Right lung (tissue), 5 donors: ENCODE results near the gene RASSF5. TPM values are rescaled to one million over a fixed set of nuclear protein-coding genes. Genes with fewer than 3 reads are reported as not detected.

Experiments
- DNase-seq, 2 donors: peaks; one replicate each; pipeline ENCODE4 v3.0.0-alpha.2; 2013
- polyA plus RNA-seq, 5 donors: library from polyadenylated mRNA; unstranded; fragments of 120-200 nt; gene quantifications; one replicate each; pipeline versions ENCODE4 v1.2.1 to v1.2.3, GENCODE V29; 2013; ENCODE audit warnings: inconsistent platforms in 1 of 5, low replicate concordance in 1 of 5; ENCODE audit not compliant: insufficient read length in 5 of 5, insufficient read depth in 1 of 5

The RASSF5 gene
- polyA plus RNA-seq, 5 donors, result 6.2 to 12.3 (median 11.6) TPM

GRCh38 chr1:206496131-206496793, 11.1 kb upstream of the RASSF5 start:
- no peak for DNase-seq

DNA sequence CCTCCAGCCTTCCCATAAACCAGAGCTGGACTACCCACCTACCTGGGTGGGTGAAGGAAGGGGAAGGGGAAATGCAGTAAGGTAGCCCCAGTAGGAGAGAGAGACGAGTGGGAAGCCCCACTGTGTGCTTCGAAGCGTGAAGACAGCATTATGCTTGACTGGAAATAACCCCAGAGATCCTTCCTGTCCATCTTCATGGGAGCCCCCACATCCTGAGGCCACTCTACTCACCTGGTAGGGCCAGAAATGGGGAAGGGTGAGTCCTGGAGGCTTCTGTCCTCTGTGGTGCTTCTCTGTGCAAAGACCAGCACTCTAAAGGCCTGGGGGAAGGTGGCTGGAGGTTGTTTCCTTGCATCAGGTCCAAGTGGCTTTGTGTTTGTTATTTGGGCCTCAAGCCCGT, 10.0 kb upstream of the RASSF5 start:
- DNase-seq, result no peak

GRCh38 chr1:206497774-206498173, 9.6 kb upstream of the RASSF5 start:
- DNase-seq, result no peak

- DNase-seq, result no peak
Observed at GRCh38 chr1:206498685-206499084, 8.6 kb upstream of the RASSF5 start.

- DNase-seq, result no peak
Observed at GRCh38 chr1:206500046-206500445, 7.3 kb upstream of the RASSF5 start.

DNA sequence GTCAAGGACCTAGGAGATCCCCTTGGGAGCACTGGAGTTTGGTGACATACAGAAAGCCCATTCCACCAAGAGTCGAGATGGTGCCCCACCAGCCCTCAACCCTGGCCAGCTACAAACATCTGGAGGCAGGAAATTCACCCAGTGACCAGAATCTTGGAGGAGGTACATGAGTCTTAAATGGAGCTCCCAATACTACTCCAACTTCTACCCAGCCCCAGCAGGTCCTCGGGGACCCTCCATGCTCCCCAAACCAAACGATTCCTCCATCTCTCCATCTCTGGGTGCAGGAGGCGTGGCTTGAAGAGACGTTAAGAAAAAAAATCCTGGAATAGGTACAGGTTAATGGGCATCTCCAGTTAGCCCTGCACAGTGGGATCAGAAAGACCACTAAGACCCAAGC, 5.5 kb upstream of the RASSF5 start:
- no peak for DNase-seq

GRCh38 chr1:206502403-206502802, 4.9 kb upstream of the RASSF5 start:
- DNase-seq, result no peak

GRCh38 chr1:206502812-206503211, 4.5 kb upstream of the RASSF5 start:
- no peak for DNase-seq

DNA sequence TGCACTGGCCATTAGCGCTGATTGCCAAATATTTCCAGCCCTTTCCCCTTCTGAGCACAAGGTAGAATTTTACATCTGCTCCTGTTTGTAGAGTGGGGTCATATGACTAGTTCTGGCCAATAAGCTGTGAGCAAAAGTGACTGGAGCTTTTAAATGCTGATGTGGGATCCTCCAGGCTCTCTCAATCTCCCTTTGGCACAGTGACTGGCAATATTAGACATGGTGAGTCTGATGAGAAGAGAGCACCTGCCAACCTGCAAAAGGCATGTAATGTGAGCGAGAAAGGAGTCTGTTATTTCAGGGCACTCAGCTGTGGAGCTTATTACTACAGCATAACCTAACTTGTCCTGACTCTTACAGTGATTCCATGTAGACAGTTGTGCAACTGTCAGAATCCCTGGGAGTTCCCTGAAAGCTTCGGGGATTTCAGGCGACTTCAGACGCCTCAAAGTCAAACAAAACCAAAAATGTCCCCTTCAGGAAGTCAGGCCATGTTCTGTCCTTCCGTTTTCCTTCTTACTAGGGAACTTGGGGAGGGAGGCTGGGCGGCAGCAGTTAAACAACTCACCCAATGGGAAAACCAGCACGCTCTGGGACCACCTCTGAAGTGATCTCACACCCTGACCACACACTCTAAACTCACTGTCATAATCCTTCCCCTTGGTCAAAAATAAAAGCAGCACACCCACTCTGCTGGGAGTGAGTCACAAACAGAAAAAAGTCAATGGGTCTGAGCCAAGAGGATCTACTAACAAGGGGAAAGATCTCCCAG, 3.6 kb upstream of the RASSF5 start:
- no peak for DNase-seq

GRCh38 chr1:206504363-206504713, 3.0 kb upstream of the RASSF5 start:
- no peak for DNase-seq

DNA sequence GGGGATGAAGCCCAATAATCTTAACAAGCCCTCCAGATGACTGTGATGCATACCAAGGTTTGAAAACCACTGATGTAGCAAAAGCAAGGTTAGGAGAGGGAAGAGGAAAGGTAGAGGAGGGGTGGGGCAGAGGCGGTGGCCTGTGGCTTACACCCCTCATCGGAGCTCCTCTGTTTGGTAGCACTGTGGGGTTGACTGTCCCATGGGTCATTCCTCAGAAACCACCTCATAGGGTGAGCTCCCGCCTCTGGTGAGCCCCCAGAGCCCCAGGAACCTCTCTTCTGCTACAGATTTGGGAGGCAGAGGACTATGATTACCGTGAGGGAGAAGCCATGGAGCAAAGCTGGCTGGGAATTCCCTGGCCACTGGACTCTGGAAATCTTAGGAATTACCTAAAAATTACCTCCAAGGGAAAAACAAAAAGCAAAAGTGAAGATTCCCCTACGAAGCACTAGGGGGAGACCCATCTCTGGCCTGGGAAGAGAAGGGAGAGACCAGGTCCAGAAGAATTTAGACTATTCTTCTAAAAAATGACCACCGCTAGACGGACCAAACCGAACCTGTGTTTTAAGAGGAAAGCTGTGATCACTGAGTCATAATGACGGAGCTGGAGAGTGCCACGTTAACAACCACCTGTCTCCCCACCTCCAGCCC, 1.5 kb upstream of the RASSF5 start:
- DNase-seq, result no peak

DNA sequence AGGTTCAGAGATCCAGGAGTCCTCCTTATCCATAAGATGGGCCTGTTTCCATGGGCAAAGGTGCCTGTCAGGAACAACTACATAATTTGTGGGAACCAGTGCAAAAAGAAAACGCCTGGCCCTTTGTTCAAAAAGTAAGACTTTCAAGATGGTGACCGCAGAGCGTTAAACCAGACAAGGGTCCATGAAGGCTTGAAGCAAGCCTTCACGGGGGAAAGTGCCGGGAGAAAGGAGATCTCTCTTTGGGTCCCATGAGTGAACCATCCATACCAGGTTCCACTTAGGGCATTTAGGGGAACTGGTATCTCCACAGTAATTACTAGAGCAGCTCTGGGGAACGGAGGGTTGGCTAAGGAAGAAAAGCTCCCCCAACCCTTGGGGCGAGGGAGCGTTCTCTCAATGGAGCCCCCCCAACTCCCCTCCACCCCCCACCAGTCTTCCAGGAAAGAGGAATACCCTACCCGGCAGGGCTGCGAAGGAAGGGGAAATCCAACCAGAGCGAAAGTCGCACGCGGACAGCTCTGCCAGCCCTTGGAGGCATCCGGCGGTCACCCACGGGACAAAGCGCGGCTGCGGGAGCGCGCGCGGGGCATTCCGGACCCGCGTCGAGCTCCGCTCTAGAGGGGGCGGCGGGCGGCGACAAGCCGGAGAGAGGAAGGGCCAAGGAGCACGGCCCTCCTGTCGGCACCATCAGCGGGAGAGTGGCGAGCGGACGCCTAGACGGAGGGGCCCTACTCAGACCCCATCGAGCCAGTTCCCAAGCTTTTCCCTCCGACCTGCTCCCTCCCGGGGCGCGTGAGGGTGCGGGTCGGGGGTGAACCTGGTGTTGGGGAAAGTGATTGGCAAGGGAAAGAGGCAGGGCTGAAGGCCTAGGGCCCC, 687 bp upstream of the RASSF5 start:
- no peak for DNase-seq

- DNase-seq, result no peak
Observed at GRCh38 chr1:206508130-206508889, 979 bp downstream of the RASSF5 start.

GRCh38 chr1:206508956-206509355, 1.6 kb downstream of the RASSF5 start:
- DNase-seq, result no peak

DNA sequence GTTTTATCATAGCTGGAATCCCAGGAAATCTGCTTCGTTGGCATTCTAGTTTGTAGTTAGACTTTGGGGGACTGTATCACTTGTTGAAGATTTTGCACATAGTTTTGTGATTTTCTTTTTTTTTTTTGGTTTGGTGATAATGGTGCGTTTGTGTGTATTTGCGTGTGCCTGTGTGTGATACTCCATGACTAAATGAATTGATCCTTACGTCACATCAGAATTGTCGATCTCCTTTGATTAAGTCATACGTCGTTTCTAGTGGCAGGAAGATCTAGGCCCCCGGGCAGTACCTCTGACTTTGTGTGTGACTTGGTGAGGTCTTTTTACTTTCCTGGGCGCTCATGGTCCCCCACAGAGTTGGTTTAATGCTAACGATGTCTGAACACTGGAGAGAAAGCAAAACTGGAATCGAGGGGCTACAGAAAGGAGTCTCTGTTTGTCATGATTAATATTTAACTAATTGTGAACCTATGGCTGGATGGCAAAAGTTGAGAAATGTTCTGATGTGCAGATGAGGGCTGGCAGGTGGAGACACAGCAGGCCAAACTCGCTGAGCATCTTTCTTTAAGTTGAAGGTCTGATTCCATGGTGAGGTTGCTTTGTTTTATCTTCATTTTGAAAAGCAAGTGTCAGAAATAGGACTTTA, 2.4 kb downstream of the RASSF5 start:
- no peak for DNase-seq

DNA sequence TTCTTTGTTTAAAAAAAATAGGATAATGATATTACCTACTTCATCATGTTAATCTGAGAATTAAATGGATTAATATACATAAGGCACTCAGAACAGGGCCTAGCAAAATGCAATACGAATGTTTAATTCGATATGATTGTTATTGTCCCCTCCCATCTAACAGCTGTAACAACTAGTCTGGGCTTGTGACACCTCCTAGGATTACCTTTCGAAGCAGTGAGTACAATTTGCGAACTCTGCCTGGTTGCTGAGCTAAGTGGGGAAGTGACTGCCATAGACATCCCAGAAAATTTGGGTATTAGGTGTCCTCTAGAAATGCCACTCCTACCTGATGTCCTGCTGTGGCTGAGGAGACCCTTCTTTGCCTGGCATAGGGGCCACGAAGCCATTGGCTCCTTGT, 3.0 kb downstream of the RASSF5 start:
- DNase-seq, result no peak

GRCh38 chr1:206511362-206512057, 4.2 kb downstream of the RASSF5 start:
- no peak for DNase-seq

DNA sequence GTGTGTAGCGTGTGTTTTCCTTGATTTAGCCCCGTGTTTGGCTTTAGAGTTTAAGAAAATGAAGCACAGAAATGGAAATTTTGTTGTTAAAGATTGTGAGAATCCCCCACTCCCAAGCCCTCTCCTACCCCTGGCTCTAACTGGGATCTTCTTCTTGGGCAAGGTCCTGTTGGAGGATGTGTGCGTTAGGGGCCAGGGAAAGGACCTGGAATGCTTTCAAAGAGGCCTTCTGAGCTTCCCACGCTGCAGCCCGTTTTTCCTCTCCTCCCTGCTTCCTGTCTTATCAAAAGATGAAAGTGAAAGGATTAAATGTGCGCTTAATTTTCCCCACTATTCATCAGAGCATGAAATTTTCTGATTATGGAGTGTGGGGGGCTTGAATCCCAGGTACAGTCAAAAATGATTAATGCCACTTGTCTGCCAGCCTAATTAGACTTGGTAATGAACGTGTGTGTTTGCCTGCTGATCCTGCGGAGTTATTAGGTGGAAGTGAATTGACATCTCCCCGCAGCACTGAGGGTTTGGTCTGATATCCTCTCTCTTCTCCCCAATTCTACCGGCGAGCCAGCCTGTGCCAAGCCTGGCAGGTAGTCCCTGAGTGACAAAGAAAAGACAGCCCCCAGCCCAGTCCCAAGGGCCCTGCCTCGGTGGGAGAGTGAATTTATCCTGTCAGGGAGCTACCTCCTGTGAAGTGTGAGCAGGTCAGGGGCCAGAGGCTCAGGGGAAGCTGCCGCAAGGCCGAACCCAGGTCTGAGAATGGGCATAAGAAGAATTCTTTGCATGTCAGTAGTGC, 4.9 kb downstream of the RASSF5 start:
- no peak for DNase-seq

DNA sequence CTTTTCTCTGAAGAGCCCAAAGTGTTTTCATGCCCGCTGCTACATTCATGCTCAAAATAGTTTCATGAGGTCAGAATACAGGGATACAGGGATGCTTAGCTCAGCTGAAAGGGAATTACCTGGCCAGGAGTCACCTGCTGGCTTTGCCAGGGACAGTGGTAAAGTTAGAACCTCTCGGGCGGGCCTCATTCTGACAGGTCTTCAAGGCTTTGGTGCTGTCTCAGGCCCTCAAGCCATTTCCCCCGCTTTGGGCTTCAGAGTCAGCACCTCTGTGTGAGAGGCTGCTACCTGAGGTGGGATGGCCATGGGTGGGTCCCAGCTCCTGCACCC, 5.5 kb downstream of the RASSF5 start:
- DNase-seq, result no peak
